Tibial nerve (tissue), 4 donors: ENCODE results near the gene HRH1.

ENCODE experiments used
- EP300 ChIP-seq, 2 donors: sonication (generic); formaldehyde crosslinking; IDR thresholded peaks; one replicate each; pipeline ENCODE4 v1.6.1; 2017; ENCODE audit warnings: antibody characterized with exemption in 2 of 2, mild to moderate bottlenecking in 1 of 2
- POLR2A ChIP-seq, 2 donors: fragments of 450-650 bp; IDR thresholded peaks; one replicate each; pipeline ENCODE4 v1.6.1; 2017; ENCODE audit warnings: antibody characterized with exemption in 2 of 2, mild to moderate bottlenecking in 2 of 2, moderate library complexity in 2 of 2
- TF ChIP-seq, protein P1 (sequence below), 5 experiments: fragments of 200-600 bp in 3 of 5; fragments of 450-650 bp in 2 of 5; sonication (generic) in 3 of 5; IDR thresholded peaks; one replicate each; pipeline ENCODE4 v1.5.1; 2016 to 2019; ENCODE audit warnings: antibody characterized with exemption in 5 of 5, mild to moderate bottlenecking in 3 of 5, moderate library complexity in 2 of 5

DNA sequence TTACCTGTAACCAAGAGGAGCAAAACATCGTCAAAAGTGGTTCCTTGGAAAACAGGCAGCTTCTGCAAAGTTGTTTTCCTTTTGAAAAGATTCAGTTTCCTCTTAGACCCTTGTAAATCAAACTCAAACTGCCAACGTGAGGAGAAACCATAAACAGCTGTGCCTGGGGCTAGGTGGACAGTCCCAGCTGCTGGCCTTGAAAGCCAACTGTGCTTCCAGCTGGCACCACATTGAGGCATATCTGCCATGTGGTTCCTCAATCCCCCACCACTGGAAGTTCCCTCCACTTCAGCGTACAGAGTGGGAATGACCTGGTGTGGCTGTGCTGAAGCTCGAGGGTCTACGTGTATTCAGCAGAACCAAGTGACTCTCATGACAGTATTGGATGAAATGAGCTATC, 40.9 kb downstream of the HRH1 start:
- TF ChIP-seq, protein P1, sequence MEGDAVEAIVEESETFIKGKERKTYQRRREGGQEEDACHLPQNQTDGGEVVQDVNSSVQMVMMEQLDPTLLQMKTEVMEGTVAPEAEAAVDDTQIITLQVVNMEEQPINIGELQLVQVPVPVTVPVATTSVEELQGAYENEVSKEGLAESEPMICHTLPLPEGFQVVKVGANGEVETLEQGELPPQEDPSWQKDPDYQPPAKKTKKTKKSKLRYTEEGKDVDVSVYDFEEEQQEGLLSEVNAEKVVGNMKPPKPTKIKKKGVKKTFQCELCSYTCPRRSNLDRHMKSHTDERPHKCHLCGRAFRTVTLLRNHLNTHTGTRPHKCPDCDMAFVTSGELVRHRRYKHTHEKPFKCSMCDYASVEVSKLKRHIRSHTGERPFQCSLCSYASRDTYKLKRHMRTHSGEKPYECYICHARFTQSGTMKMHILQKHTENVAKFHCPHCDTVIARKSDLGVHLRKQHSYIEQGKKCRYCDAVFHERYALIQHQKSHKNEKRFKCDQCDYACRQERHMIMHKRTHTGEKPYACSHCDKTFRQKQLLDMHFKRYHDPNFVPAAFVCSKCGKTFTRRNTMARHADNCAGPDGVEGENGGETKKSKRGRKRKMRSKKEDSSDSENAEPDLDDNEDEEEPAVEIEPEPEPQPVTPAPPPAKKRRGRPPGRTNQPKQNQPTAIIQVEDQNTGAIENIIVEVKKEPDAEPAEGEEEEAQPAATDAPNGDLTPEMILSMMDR (IDR thresholded peaks at IDR 0.05), result no peak
- TF ChIP-seq POLR2A (IDR thresholded peaks at IDR 0.05), result no peak
- no peak for TF ChIP-seq EP300 (IDR thresholded peaks at IDR 0.05)
